ENCODE results near the gene TRAF1.

Gene TRAF1

GRCh38 chr9:120924698-120925534, 1.7 kb downstream of the TRAF1 start:
- no peak for DNase-seq (ENCODE audit: low read depth)

GRCh38 chr9:120923620-120924328, 2.8 kb downstream of the TRAF1 start:
- no peak for DNase-seq (ENCODE audit: low read depth)

GRCh38 chr9:120922404-120923195, 4.0 kb downstream of the TRAF1 start:
- no peak for DNase-seq (ENCODE audit: low read depth)

- no peak for DNase-seq (ENCODE audit: low read depth)
Observed at GRCh38 chr9:120921661-120922181, 4.9 kb downstream of the TRAF1 start.

- DNase-seq (ENCODE audit: low read depth), result no peak
Observed at GRCh38 chr9:120920806-120921178, 5.8 kb downstream of the TRAF1 start.

- DNase-seq (ENCODE audit: low read depth), result no peak
Observed at GRCh38 chr9:120919843-120920805, 6.5 kb downstream of the TRAF1 start.

- DNase-seq (ENCODE audit: low read depth), result no peak
Observed at GRCh38 chr9:120918931-120919842, 7.4 kb downstream of the TRAF1 start.

- DNase-seq (ENCODE audit: low read depth), result no peak
Observed at GRCh38 chr9:120917929-120918762, 8.4 kb downstream of the TRAF1 start.

GRCh38 chr9:120916991-120917880, 9.4 kb downstream of the TRAF1 start:
- no peak for DNase-seq (ENCODE audit: low read depth)

- DNase-seq (ENCODE audit: low read depth), result no peak
Observed at GRCh38 chr9:120916588-120916987, 10.0 kb downstream of the TRAF1 start.

- DNase-seq (ENCODE audit: low read depth), result no peak
Observed at GRCh38 chr9:120915854-120916470, 10.6 kb downstream of the TRAF1 start.

- DNase-seq (ENCODE audit: low read depth), result no peak
Observed at GRCh38 chr9:120914953-120915352, 11.6 kb downstream of the TRAF1 start.

- no peak for DNase-seq (ENCODE audit: low read depth)
Observed at GRCh38 chr9:120914396-120914795, 12.2 kb downstream of the TRAF1 start.

- DNase-seq (ENCODE audit: low read depth), result no peak
Observed at GRCh38 chr9:120913647-120914264, 12.8 kb downstream of the TRAF1 start.

GRCh38 chr9:120912958-120913646, 13.5 kb downstream of the TRAF1 start:
- DNase-seq (ENCODE audit: low read depth), result no peak

- DNase-seq (ENCODE audit: low read depth), result no peak
Observed at GRCh38 chr9:120911295-120911837, 15.2 kb downstream of the TRAF1 start.

All from stromal cell of bone marrow (primary cell).